BLaER1 treated with 17β-estradiol and CSF1 and Interleukin-3, amounts not matched to agents 10 nM and 100 nM (cell line): ENCODE data around the gene QSER1.

Experiments used
- H3K27ac ChIP-seq, 11 experiments: shearing (Covaris generic); formaldehyde crosslinking; 2 replicates each; pipeline ENCODE4 v1.8.1; 2022
- H3K27me3 ChIP-seq, 11 experiments: shearing (Covaris generic); formaldehyde crosslinking; 2 replicates each; pipeline ENCODE4 v1.8.1; 2022
- H3K36me3 ChIP-seq, 11 experiments: shearing (Covaris generic); formaldehyde crosslinking; 2 replicates each; pipeline ENCODE4 v1.8.1; 2022
- H3K4me1 ChIP-seq, 10 experiments: shearing (Covaris generic); formaldehyde crosslinking; 2 replicates each; pipeline ENCODE4 v1.8.1; 2022
- H3K4me2 ChIP-seq, 11 experiments: shearing (Covaris generic); formaldehyde crosslinking; 2 replicates each; pipeline ENCODE4 v1.8.1; 2022
- H3K4me3 ChIP-seq, 10 experiments: shearing (Covaris generic); formaldehyde crosslinking; 2 replicates each; pipeline ENCODE4 v1.8.1; 2022
- H3K9ac ChIP-seq, 11 experiments: shearing (Covaris generic); formaldehyde crosslinking; 2 replicates each; pipeline ENCODE4 v1.8.1; 2022
- H3K9me3 ChIP-seq, 11 experiments: shearing (Covaris generic); formaldehyde crosslinking; replicated peaks in 1 of 11; 2 replicates each; pipeline ENCODE4 v1.8.1; 2022
- H4K20me1 ChIP-seq, 11 experiments: shearing (Covaris generic); formaldehyde crosslinking; 2 replicates each; pipeline ENCODE4 v1.8.1; 2022
- Cebpa-rat ChIP-seq, 11 experiments: shearing (Covaris generic); IDR thresholded peaks; 2 replicates each; pipeline ENCODE4 v1.8.1; 2022

QSER1 gene

DNA sequence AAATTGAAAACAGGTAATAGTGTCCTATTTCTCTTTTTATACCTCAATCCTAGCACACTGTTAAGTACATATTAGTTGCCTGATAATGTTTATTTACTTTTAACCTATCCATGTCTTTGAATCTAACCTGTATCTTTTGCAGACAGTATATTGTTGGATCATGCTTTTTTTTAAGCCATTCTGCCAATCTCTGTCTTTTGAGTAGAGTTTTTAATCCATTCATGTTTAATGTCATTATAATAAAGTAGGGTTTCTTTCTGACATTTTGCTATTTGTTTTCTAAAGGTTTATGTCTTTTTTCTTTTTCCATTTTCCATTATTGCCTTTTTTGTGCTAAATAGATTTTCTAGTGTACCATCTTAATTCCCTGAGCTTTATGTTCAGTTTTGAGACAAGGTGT is 99.3 kb downstream of the QSER1 start:
- no peaks in the 10 kb centered on the region for H3K36me3 ChIP-seq
- H3K27me3 ChIP-seq: no peaks in the 10 kb centered on the region
- H3K4me3 ChIP-seq: no peak overlapping the region
- no peak overlapping the region for H3K4me2 ChIP-seq
- TF ChIP-seq Cebpa-rat (IDR thresholded peaks at IDR 0.05): no peak
- H3K27ac ChIP-seq: no peak overlapping the region
- no peaks in the 10 kb centered on the region for H3K4me1 ChIP-seq
- no peak overlapping the region for H3K9ac ChIP-seq
- H4K20me1 ChIP-seq: no peaks in the 10 kb centered on the region
- peaks cover 17 to 42% (median 29%) of the 10 kb centered on the region in 11 experiments for H3K9me3 ChIP-seq

GRCh38 chr11:33000181-33000580 is 107.6 kb downstream of the QSER1 start:
- no peak for TF ChIP-seq Cebpa-rat (IDR thresholded peaks at IDR 0.05)
- no peaks in the 10 kb centered on the region for H3K27me3 ChIP-seq
- no peak overlapping the region for H3K9ac ChIP-seq
- no peaks in the 10 kb centered on the region for H3K36me3 ChIP-seq
- H3K9me3 ChIP-seq: peaks cover 0 to 19% (median 6%) of the 10 kb centered on the region in 11 experiments; a peak in 8 of 22 replicates
- no peak overlapping the region for H3K4me3 ChIP-seq
- no peak overlapping the region for H3K27ac ChIP-seq
- peaks cover 0 to 7% (median 1%) of the 10 kb centered on the region in 10 experiments; a peak in 6 of 20 replicates for H3K4me1 ChIP-seq
- H4K20me1 ChIP-seq: no peaks in the 10 kb centered on the region
- H3K4me2 ChIP-seq: no peak overlapping the region

- Histone ChIP-seq H3K27ac (no peak overlapping the region), H3K9ac (no peak overlapping the region), H3K27me3 (no peaks in the 10 kb centered on the region), H3K4me2 (no peak overlapping the region), H3K4me1 (peaks cover 0 to 8% (median 4%) of the 10 kb centered on the region in 10 experiments; a peak in 6 of 20 replicates), H3K9me3 (peaks cover 0 to 19% (median 6%) of the 10 kb centered on the region in 11 experiments; a peak in 8 of 22 replicates), H4K20me1 (no peaks in the 10 kb centered on the region), H3K36me3 (no peaks in the 10 kb centered on the region), H3K4me3 (no peak overlapping the region)
- no peak for TF ChIP-seq Cebpa-rat (IDR thresholded peaks at IDR 0.05)
Observed at GRCh38 chr11:33001281-33001680, 108.7 kb downstream of the QSER1 start.

GRCh38 chr11:33001751-33002542 is 109.3 kb downstream of the QSER1 start:
- Histone ChIP-seq H3K27ac (no peak overlapping the region), H3K9ac (no peak overlapping the region), H3K27me3 (no peaks in the 10 kb centered on the region), H3K4me1 (peaks cover 0 to 8% (median 4%) of the 10 kb centered on the region in 10 experiments; a peak in 6 of 20 replicates), H3K4me2 (peak overlapping the region in 1 of 11 experiments; percentile 6; a peak in 1 of 22 replicates), H3K4me3 (no peak overlapping the region), H3K9me3 (peaks cover 0 to 19% (median 6%) of the 10 kb centered on the region in 11 experiments; a peak in 8 of 22 replicates), H4K20me1 (no peaks in the 10 kb centered on the region), H3K36me3 (no peaks in the 10 kb centered on the region)
- no peak for TF ChIP-seq Cebpa-rat (IDR thresholded peaks at IDR 0.05)

DNA sequence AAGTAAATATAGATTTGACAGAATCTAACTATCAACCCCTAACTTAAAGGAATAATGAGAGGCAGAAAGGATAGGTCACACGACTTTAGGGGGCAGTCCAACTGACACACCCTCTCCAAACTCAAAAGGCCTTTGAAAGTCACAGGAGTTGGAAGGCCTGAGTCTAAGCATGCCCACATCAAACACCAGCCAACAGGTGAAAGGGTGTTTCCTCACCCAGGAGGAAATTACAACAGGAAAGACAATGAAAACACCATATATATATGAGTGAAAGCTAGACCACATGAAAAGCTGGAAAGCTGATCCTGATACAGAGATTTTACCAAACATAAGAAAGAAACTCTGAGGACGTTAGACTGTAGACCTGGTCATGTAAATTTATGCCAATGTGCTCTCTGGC is 112.6 kb downstream of the QSER1 start:
- Histone ChIP-seq H3K4me1 (peaks cover 0 to 8% (median 4%) of the 10 kb centered on the region in 10 experiments; a peak in 6 of 20 replicates), H3K27ac (no peak overlapping the region), H3K4me3 (no peak overlapping the region), H3K9ac (no peak overlapping the region), H3K36me3 (no peaks in the 10 kb centered on the region), H3K9me3 (peaks cover 0 to 3% (median 0%) of the 10 kb centered on the region in 11 experiments; a peak in 1 of 22 replicates), H3K27me3 (no peaks in the 10 kb centered on the region), H4K20me1 (no peaks in the 10 kb centered on the region), H3K4me2 (peak overlapping the region in 4 of 11 experiments; percentile 2 to 24 (median 12); a peak in 3 of 22 replicates)
- TF ChIP-seq Cebpa-rat (IDR thresholded peaks at IDR 0.05): no peak

- Histone ChIP-seq H3K36me3 (no peaks in the 10 kb centered on the region), H3K27ac (no peak overlapping the region), H4K20me1 (no peaks in the 10 kb centered on the region), H3K9ac (no peak overlapping the region), H3K27me3 (no peaks in the 10 kb centered on the region), H3K9me3 (peaks cover 0 to 3% (median 0%) of the 10 kb centered on the region in 11 experiments; a peak in 1 of 22 replicates), H3K4me1 (peaks cover 4 to 14% (median 8%) of the 10 kb centered on the region in 10 experiments; a peak in 17 of 20 replicates), H3K4me2 (no peak overlapping the region), H3K4me3 (no peak overlapping the region)
- TF ChIP-seq Cebpa-rat (IDR thresholded peaks at IDR 0.05): no peak
Observed at GRCh38 chr11:33006010-33006409, 113.4 kb downstream of the QSER1 start.

DNA sequence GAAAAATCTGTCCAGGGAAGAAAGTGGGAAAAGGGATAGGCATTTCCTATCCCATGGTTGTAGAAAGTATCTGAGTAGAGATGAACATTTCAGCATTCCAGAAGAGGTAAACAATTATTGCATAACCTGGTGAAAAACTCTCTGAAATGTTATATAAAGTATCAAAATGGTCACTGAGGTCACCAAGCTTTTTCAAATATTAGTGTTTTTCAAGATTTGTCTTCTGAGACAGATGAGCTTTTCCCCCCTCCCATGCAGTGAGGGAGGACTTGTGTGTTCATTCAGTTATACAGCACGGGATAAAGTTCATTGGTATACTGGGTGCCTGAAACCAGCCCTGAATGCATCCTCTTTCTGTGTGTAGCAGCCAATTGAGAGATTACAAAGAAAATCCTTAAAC is 121.1 kb downstream of the QSER1 start:
- Histone ChIP-seq H3K4me2 (no peak overlapping the region), H4K20me1 (no peaks in the 10 kb centered on the region), H3K4me3 (no peak overlapping the region), H3K4me1 (peaks cover 18 to 31% (median 23%) of the 10 kb centered on the region in 10 experiments), H3K27me3 (peaks cover 8 to 18% (median 12%) of the 10 kb centered on the region in 11 experiments; a peak in 21 of 22 replicates), H3K9ac (no peak overlapping the region), H3K27ac (no peak overlapping the region), H3K36me3 (peaks cover 0 to 4% (median 0%) of the 10 kb centered on the region in 11 experiments; a peak in 1 of 22 replicates), H3K9me3 (peaks cover 10 to 17% (median 14%) of the 10 kb centered on the region in 11 experiments; a peak in 20 of 22 replicates)
- no peak for TF ChIP-seq Cebpa-rat (IDR thresholded peaks at IDR 0.05)

- Histone ChIP-seq H3K9me3 (peaks cover 10 to 17% (median 14%) of the 10 kb centered on the region in 11 experiments; a peak in 20 of 22 replicates), H3K36me3 (peaks cover 0 to 4% (median 0%) of the 10 kb centered on the region in 11 experiments; a peak in 1 of 22 replicates), H3K27me3 (peaks cover 8 to 18% (median 12%) of the 10 kb centered on the region in 11 experiments; a peak in 21 of 22 replicates), H4K20me1 (no peaks in the 10 kb centered on the region), H3K4me2 (no peak within 1 kb of the TSS; a peak in 1 of 22 replicates), H3K4me3 (no peak within 1 kb of the TSS; a peak in 1 of 20 replicates), H3K9ac (no peak within 1 kb of the TSS), H3K4me1 (peaks cover 16 to 26% (median 20%) of the 10 kb centered on the region in 10 experiments), H3K27ac (no peak within 1 kb of the TSS)
- TF ChIP-seq Cebpa-rat (IDR thresholded peaks at IDR 0.05): no peak
Observed at GRCh38 chr11:33015621-33016551, 123.3 kb downstream of the QSER1 start, which contains the start of gene DEPDC7. DEPDC7 (plus strand) TSS chr11:33015878; CDS start chr11:33015956, 78 bp downstream.
